DMS114 treated with DMSO at 0.1 percent for 48 hours (cell line): ENCODE results near the gene SYNE1.
"Not testable (repeated sequence)": the region's sequence is repeated elsewhere in the genome, so short reads cannot be mapped to it uniquely, and the experiment has no call there.

Experiments
- DNase-seq: peaks from one replicate; lab custom pipeline; 2025; ENCODE audit not compliant: unreplicated experiment; lab: John Stamatoyannopoulos, UW

SYNE1 gene

DNA sequence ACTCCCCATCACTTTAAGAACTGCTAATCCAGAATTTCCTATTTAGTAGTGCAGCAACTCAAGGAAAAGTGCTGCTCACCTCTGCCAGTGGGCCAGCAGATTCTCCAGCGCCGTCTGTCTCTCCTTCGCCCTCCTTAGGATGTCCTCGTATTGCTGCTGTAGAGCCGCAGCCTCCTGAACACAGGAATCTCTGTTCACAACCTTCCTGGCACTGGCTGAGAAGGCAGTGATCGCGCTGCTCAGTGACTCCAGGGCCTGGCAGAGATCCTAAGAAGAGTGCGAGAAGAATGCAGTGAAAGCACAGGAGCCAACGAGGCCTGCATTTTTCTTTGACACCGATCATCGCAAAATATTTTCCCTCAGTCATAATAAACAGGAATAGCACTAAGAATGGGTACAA, 209.0 kb downstream of the SYNE1 start:
- DNase-seq, result no peak

DNA sequence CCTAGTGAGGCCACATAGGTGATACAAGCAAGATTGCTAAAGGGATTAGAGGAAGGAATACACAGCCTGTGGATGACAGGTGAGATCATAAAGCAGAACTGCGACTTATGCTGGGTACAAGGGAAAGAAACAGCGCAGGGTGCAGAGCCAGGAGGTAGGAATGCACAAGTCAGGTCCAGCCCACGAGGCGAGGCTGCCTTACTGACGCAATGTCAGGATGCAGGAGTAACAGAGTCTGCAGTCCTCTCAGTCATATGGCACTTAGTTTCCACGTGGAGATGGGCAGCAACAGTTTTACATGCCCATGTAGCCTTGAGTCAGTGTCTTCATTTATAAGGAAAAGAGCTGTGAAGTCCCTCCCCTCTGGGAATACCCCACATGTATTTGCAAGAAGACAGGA, 210.9 kb downstream of the SYNE1 start:
- DNase-seq, result no peak

GRCh38 chr6:152423216-152424103, 213.7 kb downstream of the SYNE1 start:
- DNase-seq, result no peak

GRCh38 chr6:152421496-152421895, 215.7 kb downstream of the SYNE1 start:
- DNase-seq, result not testable (repeated sequence)

- no peak for DNase-seq
Observed at GRCh38 chr6:152420696-152421095, 216.5 kb downstream of the SYNE1 start.

DNA sequence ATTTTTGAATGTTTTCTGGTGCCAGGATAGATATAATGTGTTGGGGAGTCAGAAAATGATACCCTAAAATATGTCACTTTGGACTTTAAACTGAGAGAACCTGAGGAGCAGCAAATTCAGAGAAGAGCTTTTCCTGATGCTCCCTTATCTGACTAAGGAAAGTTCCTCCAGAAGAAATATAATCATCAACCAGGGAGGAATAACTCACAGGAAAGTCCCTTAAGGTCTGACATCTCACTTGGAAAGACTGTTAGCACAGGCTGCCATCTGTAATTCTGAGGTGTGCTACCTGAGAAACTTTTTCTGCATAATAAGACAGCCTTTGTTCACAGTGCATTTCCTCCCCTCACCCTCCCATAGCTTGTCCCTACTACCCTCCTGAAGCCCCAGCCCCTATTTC, 218.6 kb downstream of the SYNE1 start:
- DNase-seq, result no peak

DNA sequence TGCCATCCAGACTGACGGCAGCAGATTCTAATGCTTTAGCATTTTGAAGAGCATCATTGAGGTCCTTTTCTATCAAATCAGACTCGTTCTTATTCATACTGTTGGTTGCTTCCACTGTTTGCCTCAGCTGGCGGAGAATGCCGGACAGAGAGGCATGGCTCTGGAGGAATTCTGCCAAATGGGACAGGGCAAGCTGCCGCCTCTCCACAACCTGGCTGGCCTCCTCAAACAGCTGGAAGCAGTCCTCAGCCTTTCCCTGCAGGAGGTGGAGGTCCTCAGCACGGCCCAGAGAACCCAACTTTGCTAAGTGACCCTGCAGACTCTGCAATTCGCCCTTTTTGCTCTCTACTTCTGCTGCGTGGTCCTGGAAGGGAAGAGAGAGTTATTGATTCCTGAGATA, 220.5 kb downstream of the SYNE1 start:
- DNase-seq, result no peak

- DNase-seq, result no peak
Observed at GRCh38 chr6:152404936-152405595, 232.1 kb downstream of the SYNE1 start.

DNA sequence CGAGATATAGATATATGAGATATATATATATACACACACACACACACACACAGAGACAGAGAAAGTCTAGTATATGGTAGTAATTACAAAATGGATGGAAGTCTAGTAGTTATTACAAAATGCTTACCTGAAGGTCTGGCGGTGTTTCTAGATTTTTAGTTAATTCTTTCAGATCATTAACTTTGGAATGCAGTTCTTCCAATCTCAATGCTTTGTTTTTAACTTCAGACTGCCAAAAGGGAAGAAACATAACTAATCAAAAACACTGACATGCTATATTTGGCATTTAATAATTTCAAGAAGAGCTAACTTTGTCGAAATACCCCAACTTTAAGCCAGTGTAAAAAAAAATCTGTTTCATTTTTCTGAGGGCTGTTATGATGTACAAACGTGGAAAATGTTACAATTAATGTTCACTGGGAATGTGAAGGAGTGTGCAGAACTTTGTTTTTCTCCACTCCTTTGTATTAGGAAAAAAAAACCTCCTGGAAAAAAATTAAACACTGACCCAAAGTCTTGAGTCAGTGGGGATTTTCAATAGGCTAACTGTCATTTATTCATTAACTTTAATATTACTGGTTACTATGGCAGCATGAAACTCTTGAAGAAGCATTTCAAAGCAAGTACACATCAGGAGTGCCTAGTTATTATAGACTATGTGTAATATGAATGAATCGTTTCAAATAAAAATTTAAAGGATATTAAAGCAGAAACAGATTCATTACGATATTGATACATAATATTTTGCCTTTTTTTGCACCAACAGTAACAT, 232.9 kb downstream of the SYNE1 start:
- DNase-seq, result no peak

GRCh38 chr6:152402791-152403190, 234.4 kb downstream of the SYNE1 start:
- DNase-seq, result no peak

DNA sequence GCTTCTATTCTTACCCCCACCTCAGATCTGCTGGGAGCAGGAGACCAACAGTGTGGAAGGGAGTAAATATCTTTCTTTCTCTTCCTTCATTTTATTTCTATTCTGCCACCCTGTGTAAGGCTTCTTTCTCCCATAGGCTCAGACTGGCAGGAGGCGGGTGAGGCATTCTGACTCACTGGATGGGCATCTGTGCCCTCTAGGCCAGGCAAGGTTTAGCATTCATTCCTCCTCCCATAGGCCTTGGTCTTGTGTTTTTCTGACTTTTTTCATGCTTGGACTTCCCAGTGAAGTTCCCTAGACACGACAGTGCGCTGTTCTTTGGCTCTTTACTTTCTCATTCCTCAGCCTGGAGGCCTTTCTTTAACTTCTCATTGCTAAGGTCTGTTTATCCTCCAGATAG, 235.2 kb downstream of the SYNE1 start:
- DNase-seq, result no peak

GRCh38 chr6:152399399-152399798, 237.8 kb downstream of the SYNE1 start:
- DNase-seq, result no peak

DNA sequence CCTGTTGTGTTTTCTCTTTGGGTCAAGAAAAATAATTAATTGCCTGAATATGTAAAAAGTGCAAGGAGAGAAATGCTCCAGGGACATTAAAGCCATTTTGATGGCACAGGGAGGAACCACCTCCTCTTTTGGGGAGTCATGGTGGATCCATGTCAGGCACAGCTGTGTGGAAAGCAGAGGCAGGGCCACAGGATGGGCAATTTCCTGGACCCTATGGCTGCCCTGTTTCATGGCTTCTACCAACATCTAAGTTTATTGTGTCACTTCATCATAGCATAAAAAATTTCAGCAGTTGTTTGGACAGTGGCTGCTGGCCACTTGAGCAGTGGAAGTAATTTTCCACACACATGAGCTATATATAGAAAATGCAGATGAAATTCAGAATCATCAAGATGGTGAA, 238.2 kb downstream of the SYNE1 start:
- no peak for DNase-seq

GRCh38 chr6:152398316-152398715, 238.8 kb downstream of the SYNE1 start:
- no peak for DNase-seq

GRCh38 chr6:152394303-152394702, 242.9 kb downstream of the SYNE1 start:
- DNase-seq, result no peak

DNA sequence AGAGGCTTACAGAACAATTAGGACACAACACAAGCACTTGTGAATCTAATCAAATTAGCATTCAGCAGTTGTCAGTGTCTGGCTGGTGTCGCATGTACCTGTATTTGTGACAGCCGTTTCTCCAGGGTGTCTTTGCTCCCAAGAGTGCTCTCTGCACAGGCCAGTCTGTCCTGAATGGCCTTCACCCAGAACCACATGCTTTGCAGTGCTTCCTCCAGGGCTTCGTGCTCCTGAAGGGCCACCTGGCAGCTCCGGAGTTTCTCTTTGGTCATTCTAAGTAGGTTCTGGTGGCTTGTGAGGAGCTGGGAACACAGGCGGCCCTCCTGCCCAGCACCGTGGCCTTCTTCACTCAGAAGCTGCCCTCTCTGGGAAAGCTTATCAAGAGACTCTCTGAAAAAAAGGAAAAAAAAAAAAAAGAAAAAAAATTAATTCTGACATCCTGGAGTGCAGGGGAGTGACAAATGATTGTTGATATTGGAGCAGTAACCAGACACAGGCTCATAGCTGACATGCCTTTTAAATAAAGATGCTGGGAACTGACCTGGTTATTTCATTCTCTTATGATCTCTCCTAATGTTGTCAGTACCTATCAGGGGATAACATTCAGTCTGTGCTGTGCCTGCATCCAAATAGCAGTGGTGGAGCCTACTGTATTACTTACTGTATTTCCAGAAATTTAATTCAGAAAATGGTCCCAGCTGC, 245.8 kb downstream of the SYNE1 start:
- no peak for DNase-seq

DNA sequence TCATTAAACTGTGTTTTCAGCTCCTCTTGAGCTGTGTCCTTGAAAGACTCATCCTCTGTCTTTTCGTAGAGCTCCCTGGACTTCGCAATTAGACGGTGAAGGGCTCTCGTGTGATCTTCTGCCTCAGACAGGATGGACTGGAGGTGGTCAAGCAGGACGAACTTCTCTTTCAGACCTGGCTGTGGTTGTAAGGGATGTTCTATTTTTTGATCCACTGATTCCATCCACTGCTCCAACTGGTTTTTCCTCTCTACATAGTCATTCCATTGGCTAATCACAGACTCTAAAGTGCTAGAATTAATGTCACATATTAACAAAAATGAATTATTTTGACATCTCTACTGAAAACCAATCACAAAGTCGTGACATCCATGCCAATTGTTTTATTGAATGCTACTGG, 250.1 kb downstream of the SYNE1 start:
- no peak for DNase-seq

DNA sequence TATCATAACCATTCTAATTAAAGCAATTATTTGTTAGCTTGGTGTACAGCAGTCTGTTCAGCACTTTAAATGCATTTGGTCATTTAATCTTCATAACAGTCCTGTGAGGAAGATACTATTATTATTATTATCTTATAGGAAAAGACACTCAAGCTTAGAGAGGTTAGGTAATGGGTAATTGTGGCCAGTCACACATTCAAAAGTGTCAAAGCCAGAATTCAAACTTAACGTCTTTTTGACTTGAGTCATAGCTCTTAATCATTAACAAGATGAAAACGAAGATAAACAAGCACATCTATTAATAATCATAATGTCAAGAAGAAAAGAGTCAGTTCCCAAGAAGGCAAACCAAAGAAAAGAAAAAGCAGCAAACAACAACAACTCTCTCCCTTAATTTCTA, 251.0 kb downstream of the SYNE1 start:
- no peak for DNase-seq

DNA sequence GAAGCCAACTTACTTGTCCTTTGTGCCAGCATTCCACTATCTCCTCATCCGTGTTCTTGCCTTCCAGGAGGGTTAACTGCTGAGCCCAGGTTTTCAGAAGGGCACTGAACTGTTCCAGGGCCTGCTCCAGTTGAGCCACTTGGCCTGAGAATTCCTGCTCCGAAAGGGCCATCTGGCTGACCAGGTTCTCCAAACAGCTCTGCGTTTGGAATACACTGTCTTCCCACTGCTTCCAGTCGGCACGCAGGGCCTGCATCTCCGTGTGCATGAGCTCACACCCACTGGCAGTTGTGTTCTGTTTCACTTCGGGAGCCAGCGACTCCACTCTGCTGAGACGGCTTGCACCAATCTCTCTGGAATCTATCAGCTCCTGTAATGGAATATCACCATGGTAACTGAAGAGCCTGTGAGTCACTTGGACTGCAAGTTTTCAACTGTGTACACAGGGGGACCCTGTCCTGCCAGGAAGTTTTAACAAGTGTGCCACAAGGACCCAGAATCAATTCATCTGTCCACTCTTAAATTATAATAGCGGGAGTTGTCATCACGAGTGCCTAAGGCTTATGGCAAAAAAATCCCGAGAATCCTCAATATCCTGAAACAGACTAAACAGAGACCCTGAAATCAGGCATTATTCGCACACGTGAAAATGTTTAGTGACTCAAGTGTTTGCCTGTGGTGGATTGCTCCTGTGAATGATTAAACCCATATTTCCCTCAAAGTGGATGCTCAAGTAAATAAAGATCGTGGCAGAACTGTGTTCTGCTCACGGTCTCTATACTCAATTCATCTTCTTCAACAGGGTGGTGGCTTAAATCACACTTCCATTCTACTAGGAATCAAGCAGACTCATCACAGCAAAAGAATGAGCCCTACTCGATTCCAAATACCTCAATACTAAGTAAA, 255.9 kb downstream of the SYNE1 start:
- DNase-seq, result no peak

DNA sequence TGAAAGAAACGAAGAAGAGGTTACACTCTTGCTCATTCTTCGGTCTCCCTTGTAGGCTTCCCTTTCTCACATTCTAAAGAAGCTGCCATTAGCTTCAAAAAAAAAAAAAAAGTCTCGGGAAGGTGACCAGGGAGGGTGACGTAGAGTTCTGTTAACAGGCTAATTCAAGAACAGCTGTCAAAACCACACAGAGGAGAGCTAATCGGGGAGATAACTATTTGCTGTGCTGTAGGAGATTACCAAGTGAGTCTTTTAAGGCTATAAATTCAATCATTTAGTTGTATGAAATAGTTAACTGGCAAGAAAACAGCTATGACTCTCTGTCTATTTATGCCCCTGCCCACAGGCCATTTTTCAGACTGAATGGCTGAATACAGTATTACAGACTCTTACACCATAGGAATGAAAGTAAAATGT, 256.8 kb downstream of the SYNE1 start:
- DNase-seq, result no peak
